ENCODE measurements around the gene EXOC4.

DNA sequence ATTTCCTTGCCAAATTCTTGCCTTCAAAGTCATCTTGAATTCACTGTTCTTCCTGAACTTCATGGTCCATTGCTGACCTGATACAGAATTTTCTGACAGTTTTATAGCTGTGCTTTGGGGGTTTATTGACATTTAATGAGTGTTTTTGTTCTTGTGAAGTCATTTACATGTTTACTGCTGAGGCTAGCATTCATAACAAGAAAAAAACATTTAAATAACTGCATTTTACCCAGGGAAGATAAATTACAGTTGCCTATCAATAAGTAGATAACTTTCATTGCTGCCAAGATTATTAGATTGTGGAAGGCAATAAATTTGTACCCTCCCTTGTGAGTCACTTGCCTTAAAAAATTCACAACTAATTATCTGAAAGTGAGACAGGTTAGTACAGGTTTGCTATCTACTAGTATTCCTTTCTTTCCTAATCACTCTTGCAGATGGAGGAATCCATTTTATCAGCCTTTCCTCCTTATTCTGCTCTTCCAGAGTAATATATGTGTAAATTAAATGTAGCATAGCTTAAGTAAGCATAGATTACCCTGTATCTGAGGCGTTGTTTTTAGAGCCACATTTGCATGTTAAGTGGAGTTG, 178.4 kb downstream of the EXOC4 start:
- TF ChIP-seq, protein P1, sequence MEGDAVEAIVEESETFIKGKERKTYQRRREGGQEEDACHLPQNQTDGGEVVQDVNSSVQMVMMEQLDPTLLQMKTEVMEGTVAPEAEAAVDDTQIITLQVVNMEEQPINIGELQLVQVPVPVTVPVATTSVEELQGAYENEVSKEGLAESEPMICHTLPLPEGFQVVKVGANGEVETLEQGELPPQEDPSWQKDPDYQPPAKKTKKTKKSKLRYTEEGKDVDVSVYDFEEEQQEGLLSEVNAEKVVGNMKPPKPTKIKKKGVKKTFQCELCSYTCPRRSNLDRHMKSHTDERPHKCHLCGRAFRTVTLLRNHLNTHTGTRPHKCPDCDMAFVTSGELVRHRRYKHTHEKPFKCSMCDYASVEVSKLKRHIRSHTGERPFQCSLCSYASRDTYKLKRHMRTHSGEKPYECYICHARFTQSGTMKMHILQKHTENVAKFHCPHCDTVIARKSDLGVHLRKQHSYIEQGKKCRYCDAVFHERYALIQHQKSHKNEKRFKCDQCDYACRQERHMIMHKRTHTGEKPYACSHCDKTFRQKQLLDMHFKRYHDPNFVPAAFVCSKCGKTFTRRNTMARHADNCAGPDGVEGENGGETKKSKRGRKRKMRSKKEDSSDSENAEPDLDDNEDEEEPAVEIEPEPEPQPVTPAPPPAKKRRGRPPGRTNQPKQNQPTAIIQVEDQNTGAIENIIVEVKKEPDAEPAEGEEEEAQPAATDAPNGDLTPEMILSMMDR (conservative IDR thresholded peaks at IDR 0.05; ENCODE audit: low read length) = no peak
- no peak for TF ChIP-seq EZH2phosphoT487 (IDR thresholded peaks at IDR 0.05; ENCODE audit: borderline replicate concordance)
